Skin epidermis (tissue), 12 donors: ENCODE results near the gene ZNF785.
"Not testable (repeated sequence)": the region's sequence is repeated elsewhere in the genome, so short reads cannot be mapped to it uniquely, and the experiment has no call there.

Source experiments
- H3K27ac ChIP-seq, 21 experiments: fragments of 200-600 bp; sonication (generic) in 11 of 21; one replicate each; pipeline ENCODE4 v1.5.0; 2020; ENCODE audit warnings: mild to moderate bottlenecking in 3 of 21, inconsistent platforms in 2 of 21, moderate library complexity in 2 of 21
- H3K4me3 ChIP-seq, 7 experiments: fragments of 200-600 bp; sonication (generic) in 2 of 7; one replicate each; pipeline ENCODE4 v1.5.0; 2020; ENCODE audit warnings: inconsistent platforms in 2 of 7, mild to moderate bottlenecking in 2 of 7, moderate library complexity in 1 of 7

Gene ZNF785

DNA sequence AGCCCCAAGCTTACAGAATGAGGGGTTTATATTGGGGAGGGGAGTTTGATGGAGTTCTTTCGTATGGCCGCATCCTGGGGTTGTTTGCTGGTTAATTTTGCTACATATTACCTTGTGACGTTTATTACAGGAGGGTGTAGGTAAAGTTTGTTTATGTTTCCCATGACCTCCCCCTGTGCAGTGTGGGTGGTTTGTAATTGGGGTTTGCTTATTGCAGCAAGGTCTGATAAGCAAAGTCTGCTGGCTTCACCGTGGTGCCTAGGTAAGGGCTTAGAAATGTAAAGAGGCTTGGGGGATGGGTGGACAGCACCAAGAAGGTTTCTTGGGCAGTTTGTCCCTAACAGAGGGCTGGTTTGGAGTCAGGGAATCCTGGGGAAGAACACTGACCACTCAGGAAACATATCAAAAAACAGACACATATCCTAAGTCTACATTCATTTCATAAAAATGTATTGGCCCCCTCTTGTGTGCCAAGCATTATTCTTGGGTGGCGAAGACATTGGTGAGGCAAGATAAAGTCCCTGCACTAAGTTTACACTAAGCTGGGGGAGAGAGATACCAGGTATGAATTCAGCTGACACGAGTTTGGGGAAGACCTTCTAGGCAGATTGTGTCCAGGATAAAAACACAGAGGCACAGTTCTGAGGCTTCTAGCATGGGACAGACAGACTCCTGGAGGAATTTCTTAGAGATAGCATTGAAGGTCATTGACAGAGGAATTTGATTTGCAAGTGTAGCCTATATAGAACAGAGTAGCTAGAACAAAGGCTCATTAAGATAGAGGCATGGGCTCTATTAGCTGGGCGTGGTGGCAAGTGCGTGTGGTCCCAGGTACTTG lies 36.9 kb downstream of the ZNF785 start:
- H3K4me3 ChIP-seq = no peak overlapping the region
- no peak overlapping the region for H3K27ac ChIP-seq

DNA sequence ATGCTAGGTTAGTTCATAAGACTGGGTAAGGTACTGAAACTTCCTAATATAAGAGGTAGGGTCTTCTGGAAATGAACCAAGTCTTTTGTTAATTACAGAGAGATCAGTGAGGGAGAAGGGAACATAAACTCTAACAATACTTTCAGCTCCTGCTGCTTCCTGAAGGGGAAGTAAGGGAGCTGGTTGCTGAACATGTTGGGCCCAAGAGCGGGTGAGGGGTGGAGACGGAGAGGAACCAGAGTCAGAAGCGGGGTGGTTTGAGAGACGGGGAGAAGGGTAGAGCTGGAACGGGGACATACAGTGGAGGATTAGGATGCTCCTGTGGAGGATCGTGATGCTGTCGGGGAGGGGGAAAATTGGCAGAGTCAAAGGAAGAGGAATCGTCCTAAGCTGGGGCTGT lies 39.4 kb downstream of the ZNF785 start:
- no peak overlapping the region for H3K4me3 ChIP-seq

DNA sequence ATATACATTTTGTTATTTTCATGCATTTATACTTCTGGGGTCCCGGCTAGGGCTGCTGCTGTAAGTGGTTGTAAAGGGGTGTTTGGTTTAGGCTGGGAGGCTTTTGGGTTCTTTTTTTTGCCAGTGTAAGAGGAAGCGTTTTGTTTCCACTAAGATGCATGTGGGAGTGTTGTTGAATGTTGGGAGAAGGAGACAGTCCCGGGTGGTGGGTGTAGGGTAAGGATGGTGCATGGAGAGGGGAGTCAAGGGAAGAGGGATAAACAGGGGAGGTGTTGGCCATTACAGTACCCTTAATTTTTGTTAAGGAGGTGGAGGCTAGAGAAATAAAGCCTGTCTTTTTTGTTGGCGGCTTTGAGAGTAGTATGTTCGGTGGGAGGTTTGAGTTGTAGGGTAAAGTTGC lies 42.4 kb downstream of the ZNF785 start:
- Histone ChIP-seq H3K4me3 (no peak overlapping the region), H3K27ac (no peak overlapping the region)

More for the DNA sequence above, 39.4 kb downstream of the ZNF785 start:
- peak overlapping the region in 1 of 21 experiments; percentile 4 for H3K27ac ChIP-seq

DNA sequence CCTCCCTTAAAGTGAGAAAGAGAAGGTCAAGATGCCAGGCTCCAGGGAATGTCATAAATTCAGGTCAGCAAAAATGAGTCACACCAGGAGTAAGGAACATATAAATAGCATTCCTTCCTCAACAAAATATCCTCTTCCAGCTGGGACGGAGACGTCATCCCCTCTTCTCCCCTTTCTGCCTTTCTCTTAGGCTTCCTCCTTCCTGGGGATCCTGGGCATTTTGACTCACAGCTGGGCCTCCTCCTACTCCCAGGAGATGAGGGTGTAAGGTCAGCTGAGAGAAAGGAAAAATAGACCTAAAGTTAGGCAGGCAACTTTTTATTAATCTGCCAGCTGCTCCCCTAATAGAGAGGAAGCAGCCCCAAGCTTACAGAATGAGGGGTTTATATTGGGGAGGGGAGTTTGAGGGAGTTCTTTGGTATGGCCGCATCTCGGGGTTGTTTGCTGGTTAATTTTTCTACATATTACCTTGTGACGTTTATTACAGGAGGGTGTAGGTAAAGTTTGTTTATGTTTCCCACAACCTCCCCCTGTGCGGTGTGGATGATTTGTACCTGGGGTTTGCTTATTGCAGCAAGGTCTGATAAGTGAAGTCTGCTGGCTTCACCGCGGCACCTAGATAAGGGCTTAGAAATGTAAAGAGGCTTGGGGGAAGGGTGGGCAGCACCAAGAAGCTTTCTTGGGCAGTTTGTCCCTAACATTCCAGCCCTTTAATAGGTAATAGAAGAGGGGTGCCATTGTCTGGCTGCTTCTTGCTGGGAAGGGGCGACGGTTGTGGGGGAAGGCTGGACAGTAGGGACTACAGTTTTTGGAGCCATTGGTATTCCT lies 43.8 kb downstream of the ZNF785 start:
- no peak overlapping the region for H3K27ac ChIP-seq
- no peak overlapping the region for H3K4me3 ChIP-seq

DNA sequence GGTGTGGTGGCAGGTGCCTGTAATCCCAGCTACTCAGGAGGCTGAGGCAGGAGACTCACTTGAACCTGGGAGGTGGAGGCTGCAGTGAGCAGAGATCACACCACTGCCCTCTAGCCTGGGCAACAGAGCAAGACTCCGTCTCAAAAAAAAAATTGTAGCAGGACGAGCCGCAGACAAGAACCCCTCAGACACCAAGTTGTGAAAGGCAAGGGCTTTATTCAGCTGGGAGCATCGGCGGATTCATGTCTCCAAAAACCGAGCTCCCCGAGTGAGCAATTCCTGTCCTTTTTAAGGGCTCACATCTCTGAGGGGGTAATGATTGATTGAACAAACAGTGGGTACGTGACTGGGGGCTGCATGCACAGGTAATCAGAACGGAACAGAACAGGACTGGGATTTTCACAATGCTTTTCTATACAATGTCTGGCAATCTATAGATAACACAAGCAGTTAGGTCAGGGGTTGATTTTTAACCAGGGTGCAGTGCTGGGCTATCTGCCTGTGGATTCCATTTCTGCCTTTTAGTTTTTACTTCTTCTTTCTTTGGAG lies 44.5 kb downstream of the ZNF785 start:
- H3K27ac ChIP-seq, H3K4me3 ChIP-seq: not testable (repeated sequence)

DNA sequence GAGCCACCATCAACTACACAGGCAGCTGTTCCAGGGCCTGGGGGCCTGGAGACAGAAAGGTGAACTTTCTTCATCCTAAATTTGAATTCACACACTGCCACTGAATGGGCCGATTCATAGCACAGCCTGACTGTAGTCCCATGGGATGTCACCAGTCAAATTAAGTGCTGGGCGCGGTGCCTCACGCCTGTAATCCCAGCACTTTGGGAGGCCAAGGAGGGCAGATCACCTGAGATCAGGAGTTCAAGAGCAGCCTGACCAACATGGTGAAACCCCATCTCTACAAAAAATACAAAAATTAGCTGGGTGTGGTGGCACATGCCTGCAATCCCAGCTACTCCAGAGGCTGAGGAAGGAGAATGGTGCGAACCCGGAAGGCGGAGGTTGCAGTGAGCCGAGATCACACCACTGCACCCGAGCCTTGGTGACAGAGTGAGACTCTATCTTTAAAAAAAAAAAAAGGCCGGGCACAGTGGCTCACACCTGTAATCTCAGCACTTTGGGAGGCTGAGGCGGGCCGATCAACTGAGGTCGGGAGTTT lies 45.4 kb downstream of the ZNF785 start:
- not testable (repeated sequence) for H3K27ac ChIP-seq, H3K4me3 ChIP-seq

DNA sequence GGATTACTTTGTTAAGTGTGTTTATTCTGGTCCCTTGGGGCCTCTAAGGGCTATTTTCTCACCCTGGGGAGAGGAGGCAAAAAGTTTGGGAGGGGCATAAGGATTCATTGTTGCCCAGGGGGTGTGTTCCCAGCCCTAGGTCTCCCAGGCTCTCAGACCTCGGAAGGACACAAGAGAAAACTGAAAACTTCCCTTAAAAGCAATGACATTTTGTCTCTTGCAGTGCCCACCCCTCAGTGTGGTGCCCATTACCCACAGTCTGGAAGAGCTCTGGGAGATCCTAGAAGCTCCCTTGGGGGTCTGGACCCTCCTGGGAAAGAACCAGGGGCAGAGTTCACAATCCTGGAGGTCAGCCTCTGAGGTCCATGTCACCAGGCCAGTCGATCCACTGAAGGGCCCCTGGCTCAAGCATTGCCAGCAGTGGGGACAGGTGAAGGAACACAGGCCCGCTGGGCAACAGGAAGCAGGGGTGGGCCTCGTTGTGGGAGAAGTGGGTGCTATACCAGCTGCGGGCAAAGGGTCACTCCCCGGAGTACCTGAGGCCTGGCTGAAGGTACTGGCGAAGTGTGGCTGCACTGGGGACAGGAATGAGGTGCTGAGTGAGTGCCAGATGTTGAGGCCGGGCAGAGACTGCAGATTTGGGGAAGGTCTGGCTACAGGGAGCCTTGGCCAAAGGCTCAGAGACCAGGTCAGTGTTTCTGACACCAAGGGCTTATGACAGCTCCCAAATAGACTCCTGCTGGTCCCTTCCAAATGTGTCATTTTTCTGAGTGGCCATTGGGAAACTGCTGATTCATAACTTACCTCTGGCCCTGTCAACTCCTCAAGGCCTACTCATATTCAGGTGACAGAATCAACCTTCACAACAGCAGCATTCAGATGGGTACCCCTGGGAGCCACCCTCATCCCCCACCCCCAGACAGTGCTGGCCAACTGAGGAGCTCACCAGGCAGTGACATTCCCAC lies 46.2 kb downstream of the ZNF785 start:
- no peak overlapping the region for H3K27ac ChIP-seq
- no peak overlapping the region for H3K4me3 ChIP-seq

DNA sequence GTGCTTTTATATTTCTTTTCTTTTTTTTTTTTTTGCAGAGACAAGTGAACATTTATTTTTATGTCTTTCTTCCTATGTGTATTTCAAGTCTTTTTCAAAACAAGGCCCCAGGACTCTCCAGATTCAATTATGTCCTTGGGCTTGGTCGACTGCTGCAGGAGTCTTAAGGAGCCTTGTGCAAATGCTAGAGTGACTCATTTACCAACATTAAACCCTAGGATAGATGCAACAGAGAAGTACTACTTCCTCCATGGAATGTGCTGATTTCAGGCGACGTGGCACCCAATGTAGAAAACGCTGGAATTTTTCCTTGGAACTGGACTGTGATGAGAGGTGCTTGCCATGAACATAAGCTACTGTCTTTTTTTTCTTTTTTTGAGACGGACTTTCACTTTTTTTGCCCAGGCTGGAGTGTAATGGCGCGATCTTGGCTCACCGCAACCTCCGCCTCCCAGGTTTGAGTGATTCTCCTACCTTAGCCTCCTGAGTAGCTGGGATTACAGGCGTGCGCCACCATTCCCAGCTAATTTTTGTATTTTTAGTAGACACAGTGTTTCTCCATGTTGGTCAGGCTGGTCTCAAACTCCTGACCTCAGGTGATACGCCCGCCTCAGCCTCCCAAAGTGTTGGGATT lies 49.0 kb downstream of the ZNF785 start:
- H3K4me3 ChIP-seq = peak overlapping the region in 2 of 7 experiments; percentile 68 to 83

DNA sequence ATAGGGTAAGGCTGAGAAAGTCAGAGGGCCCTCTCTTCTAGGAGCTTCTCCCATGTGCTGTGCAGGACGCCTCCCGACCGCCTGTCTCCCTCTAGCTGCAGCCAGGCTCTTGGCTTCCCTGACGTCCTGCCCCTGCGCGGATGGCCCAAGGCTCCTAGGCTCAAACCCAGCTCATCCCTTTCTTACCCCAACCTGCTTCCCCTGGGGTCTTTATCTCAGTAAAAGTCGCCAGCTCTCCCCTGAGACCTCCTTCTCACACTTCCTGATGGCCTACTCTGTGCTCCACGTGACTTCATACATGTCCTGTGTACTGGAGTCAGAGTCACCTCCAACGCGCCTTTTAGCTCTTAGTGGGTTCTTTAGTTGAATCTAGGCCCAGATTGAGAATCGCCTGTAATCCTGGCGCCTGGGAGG lies 49.7 kb downstream of the ZNF785 start:
- H3K27ac ChIP-seq = peak overlapping the region; percentile 82 to 99 (median 96)
- peak overlapping the region; percentile 52 to 83 (median 70) for H3K4me3 ChIP-seq

More for the DNA sequence above, 49.0 kb downstream of the ZNF785 start:
- peak overlapping the region in 8 of 21 experiments; percentile 89 to 99 (median 97) for H3K27ac ChIP-seq

DNA sequence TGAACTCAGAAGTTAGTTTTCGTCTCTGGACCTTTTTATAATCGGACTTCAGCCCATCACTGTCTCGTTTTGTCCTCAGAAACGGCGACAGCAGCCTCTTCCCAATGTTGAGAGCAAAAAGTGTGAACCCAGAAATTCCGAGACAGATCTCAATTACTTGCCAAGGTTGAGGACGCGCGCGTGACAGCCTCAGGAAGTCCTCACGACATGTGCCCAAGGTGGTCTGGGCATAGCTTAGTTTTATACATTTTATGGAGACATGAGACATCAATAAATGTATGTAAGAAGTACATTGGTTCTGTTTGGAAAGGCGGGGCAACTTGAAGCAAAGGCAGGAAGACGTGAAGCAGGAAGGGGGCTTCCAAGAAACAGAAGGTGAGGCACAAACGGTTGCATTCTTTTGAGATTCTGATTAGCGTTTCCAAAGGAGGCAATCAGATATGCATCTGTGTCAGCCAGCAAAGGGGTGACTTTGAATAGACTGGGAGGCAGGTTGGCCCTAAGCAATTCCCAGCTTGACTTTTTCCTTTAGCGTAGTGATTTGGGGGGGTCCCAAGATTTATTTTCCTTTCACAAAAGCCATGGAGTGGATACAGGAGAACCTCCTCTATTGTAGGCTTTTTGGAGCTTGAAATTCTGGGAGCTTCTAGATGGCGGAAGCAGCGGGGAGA lies 50.3 kb downstream of the ZNF785 start:
- H3K4me3 ChIP-seq = peak overlapping the region; percentile 52 to 83 (median 70)
- peak overlapping the region; percentile 82 to 99 (median 96) for H3K27ac ChIP-seq

DNA sequence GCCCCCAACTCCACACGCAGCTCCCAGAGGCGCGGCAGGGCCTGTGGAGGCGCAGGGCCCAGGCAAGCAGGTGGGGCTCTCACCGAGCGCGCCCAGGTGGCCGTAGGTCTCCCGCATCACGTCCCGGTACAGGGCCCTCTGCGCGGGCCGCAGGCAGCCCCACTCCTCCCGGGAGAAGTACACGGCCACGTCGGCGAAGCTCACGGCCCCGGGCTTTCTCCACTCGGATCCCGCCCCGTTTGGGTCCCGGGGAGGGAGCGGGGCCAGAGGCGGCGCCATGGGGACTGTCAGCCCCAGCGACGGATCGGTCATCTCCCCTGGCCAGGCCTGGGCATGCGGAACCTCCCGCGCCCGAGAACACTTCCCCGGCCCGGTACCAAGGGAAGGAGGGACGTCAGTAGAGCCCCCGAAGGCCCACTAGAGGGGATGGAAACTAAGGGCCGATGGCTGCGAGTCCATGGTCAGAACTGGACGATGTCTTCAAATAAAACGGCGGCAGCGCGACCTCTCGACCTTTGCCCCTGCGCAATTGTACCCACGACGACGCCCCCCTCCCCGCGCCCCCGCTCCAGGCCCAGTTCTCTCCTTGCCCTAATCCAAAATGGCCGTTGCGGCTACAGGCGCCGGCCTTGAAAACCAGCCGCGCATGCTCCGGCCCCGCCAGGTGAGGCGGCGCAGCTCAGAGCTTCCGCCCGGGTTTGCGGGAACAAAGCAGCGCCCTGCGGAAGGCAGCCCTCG lies 51.0 kb downstream of the ZNF785 start, which contains the start of gene ZNF747:
ZNF747 (minus strand) TSS at position 491 of the 738 bp plus-strand sequence; CDS start at position 312, 179 bp downstream.
- Histone ChIP-seq H3K27ac (peak within 1 kb of the TSS; percentile 82 to 99 (median 96)), H3K4me3 (peak within 1 kb of the TSS; percentile 52 to 83 (median 70))

DNA sequence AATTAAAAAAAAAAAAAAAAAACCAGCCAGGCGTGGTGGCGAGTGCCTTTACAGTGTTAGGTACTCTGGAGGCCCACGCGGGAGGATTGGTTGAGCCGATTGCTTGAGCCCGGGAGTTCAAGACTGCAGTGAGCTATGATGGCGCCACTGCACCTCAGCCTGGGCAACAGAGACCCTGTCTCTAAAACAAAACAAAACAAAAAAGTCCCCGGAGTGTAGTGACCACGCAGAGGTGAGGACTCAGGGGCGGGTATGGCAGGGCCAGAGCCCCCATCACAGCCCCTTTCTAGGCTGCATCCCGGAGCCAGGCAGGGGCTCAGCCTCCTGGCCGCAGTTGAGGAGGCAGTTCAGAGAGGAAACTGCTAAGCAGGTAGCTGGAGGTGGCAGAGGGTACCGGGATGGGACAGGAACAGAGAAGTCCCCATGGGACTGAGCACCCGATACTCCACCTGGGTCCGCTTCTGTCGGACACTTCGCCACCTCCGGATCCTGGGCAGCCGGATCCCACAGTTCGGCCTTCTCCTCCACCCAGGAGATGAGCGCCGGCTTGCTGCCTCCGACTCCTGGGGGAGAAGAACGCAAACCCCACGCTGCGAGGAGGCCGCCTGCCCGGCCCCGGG lies 51.6 kb downstream of the ZNF785 start:
- Histone ChIP-seq H3K4me3 (peak overlapping the region; percentile 52 to 83 (median 70)), H3K27ac (peak overlapping the region; percentile 82 to 99 (median 96))

DNA sequence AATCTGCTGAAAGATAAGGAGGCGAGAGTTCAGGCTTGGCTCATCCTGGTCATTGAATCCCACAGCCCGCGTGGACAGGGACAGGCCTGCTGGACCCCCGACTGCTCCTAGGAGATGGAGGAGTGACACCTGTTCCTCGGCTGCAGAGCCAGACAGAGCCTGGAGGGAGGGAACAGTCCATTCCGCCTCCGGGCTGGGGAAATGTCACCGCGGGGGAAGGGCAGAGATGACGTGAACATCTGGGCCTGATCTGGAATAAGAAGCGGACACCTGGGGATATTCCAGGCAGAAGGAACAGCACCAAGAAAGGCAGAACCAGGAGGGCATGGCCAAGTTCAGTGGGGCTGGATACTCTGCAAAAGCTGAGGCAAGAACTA lies 52.4 kb downstream of the ZNF785 start:
- Histone ChIP-seq H3K27ac (peak overlapping the region in 2 of 21 experiments; percentile 95 to 99), H3K4me3 (peak overlapping the region in 1 of 7 experiments; percentile 83)

DNA sequence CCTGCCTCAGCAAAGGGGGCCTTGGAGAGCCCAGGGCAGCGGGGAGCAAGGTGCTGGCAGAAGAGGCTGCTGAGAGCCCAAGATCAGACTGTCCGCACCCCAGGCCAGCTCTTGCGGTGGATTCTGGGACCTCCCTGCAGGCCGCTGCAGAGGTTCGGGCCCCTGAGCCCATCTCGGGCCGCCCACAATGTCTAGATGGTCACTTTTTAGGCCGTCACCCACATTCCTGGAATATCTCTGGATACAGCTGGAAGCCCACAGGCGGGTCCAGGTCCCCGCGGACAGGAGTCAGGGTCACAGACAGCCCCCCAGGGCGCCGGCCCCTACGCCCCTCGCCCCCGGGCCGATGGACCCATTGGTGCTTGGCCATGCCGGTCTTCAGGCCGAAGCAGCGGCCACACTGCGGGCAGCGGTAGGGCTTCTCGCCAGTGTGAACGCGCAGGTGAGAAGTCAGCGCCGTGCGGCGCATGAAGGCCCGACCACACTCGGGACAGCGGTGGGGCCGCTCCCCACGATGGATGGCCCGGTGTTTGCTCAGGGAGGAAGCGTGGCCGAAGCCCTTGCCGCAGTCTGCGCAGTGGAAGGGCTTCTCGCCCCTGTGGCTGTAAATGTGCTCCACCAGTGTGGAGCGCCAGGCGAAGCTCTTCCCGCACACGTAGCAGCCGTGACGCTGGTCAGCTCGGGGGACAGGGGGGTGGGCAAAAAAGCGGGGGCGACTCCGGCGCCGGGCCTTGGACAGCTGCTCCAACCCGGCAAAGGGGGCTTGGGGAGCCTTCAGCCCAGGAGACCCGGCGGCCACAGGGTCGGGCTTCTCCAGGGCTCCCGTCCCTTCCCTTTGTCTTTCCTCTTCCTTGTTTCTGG lies 53.0 kb downstream of the ZNF785 start:
- H3K4me3 ChIP-seq = no peak overlapping the region

More for the DNA sequence above, 53.0 kb downstream of the ZNF785 start:
- H3K27ac ChIP-seq = no peak overlapping the region
